Spleen (tissue), 7 donors: ENCODE measurements around the gene STON1.

Experiments
- CTCF ChIP-seq, 11 experiments: fragments of 200-600 bp in 7 of 11; fragments of 450-650 bp in 4 of 11; sonication (generic) in 4 of 11; IDR thresholded peaks in 8 of 11; conservative IDR thresholded peaks in 3 of 11; 1 replicate in 7 of 11; 2 replicates in 4 of 11; pipeline versions ENCODE4 v1.4.0 to v1.8.0; 2016 to 2021; ENCODE audit warnings: antibody characterized with exemption in 11 of 11, inconsistent platforms in 4 of 11, mild to moderate bottlenecking in 1 of 11
- POLR2A ChIP-seq, 3 donors: fragments of 450-650 bp; IDR thresholded peaks; one replicate each; pipeline ENCODE4 v1.5.1; 2017; ENCODE audit warnings: antibody characterized with exemption in 3 of 3, mild to moderate bottlenecking in 1 of 3
- POLR2AphosphoS5 ChIP-seq, 3 donors: sonication (generic); formaldehyde crosslinking; IDR thresholded peaks; one replicate each; pipeline ENCODE4 v1.5.1; 2017; ENCODE audit warnings: antibody characterized with exemption in 3 of 3
- donor health status: DM: no; HTN: no; CAD: no; lungs with moderate emphysema.
- donor health status: DM: no; HTN: no; CAD: no.
- donor health status: DM: no; HTN: no; CAD: no.

- TF ChIP-seq CTCF (IDR thresholded peaks at IDR 0.05 in 8 of 11, conservative IDR thresholded peaks at IDR 0.05 in 3 of 11): no peak
- no peak for TF ChIP-seq POLR2AphosphoS5 (IDR thresholded peaks at IDR 0.05)
- TF ChIP-seq POLR2A (IDR thresholded peaks at IDR 0.05): no peak
These were observed 17.4 kb upstream of the STON1 start for GRCh38 chr2:48512571-48512970.
